H1 (cell line): ENCODE data around the gene TCF7. TPM values are rescaled to one million over a fixed set of nuclear protein-coding genes. Genes with fewer than 3 reads are reported as not detected.
A peak's percentile ranks its signal among the peaks of the same experiment; 100 is the strongest.

Experiments used
- CTCF ChIA-PET: fragments of 300-600 bp; sonication (Branson Sonifier 250); formaldehyde crosslinking; loops from one replicate; lab custom pipeline; 2021; ENCODE audit not compliant: partially characterized antibody; lab: Charles Lee
- POLR2A ChIA-PET: fragments of 300-600 bp; sonication (Branson Sonifier 250); formaldehyde crosslinking; loops from one replicate; lab custom pipeline; 2021; ENCODE audit warnings: inconsistent platforms; ENCODE audit not compliant: partially characterized antibody; lab: Charles Lee
- DNase-seq, 2 experiments: peaks; one replicate each; pipeline versions ENCODE4 v3.0.0 to v3.0.0-alpha.2; 2010 to 2022; ENCODE audit warnings: low spot score in 2 of 2, low read depth in 1 of 2, mixed read lengths in 1 of 2
- FAIRE-seq: peaks from 2 replicates; lab custom pipeline; 2011; peaks lifted over from hg19 to GRCh38; lab: Jason Lieb, UNC
- H2AFZ ChIP-seq: 2 replicates; pipeline ENCODE4 v1.8.1; 2012; ENCODE audit warnings: low read length, inconsistent platforms
- H2AK5ac ChIP-seq: 2 replicates; pipeline ENCODE4 v1.6.1; 2013; ENCODE audit warnings: low read depth, low read length
- H2BK120ac ChIP-seq: replicated peaks from 2 replicates; pipeline ENCODE3; 2013; ENCODE audit warnings: low read depth, low read length, inconsistent platforms
- H2BK12ac ChIP-seq: 2 replicates; pipeline ENCODE4 v1.6.1; 2013; ENCODE audit warnings: low read depth, low read length
- H2BK15ac ChIP-seq: 2 replicates; pipeline ENCODE4 v1.6.1; 2013; ENCODE audit warnings: low read length
- H2BK20ac ChIP-seq: 2 replicates; pipeline ENCODE4 v1.6.1; 2013; ENCODE audit warnings: low read length
- H2BK5ac ChIP-seq: 2 replicates; pipeline ENCODE4 v1.6.1; 2013; ENCODE audit warnings: low read depth, low read length
- H3K14ac ChIP-seq: 2 replicates; pipeline ENCODE4 v1.6.1; 2013; ENCODE audit warnings: inconsistent platforms; ENCODE audit not compliant: insufficient read length
- H3K18ac ChIP-seq: 2 replicates; pipeline ENCODE4 v1.6.1; 2013; ENCODE audit warnings: low read length; ENCODE audit errors: extremely low read depth
- H3K23ac ChIP-seq: 2 replicates; pipeline ENCODE4 v1.6.1; 2013; ENCODE audit warnings: inconsistent platforms; ENCODE audit not compliant: insufficient read length
- H3K23me2 ChIP-seq: 2 replicates; pipeline ENCODE4 v1.6.1; 2013; ENCODE audit warnings: low read depth, low read length
- H3K27ac ChIP-seq: 2 replicates; pipeline ENCODE4 v1.6.1; 2011; ENCODE audit warnings: low read depth, low read length, inconsistent platforms
- H3K27me3 ChIP-seq, 4 experiments: replicated peaks in 1 of 4; 1 replicate in 1 of 4; 2 replicates in 3 of 4; pipeline versions ENCODE4 v1.6.1 to v1.8.1; 2011 to 2013; ENCODE audit warnings: low read length in 3 of 4, mild to moderate bottlenecking in 3 of 4, inconsistent platforms in 2 of 4, mixed read lengths in 2 of 4, moderate library complexity in 1 of 4; ENCODE audit not compliant: control insufficient read depth in 3 of 4, insufficient read depth in 3 of 4; ENCODE audit errors: extremely low read depth in 1 of 4
- H3K36me3 ChIP-seq, 4 experiments: 2 replicates each; pipeline versions ENCODE4 v1.6.1 to v1.8.1; 2011 to 2013; ENCODE audit warnings: mild to moderate bottlenecking in 4 of 4, low read length in 3 of 4, moderate library complexity in 2 of 4, control low read depth in 1 of 4, inconsistent platforms in 1 of 4; ENCODE audit not compliant: insufficient read depth in 4 of 4, control insufficient read depth in 2 of 4
- H3K4ac ChIP-seq: replicated peaks from 2 replicates; pipeline ENCODE3; 2013; ENCODE audit warnings: low read length, low read depth, mixed read lengths, inconsistent platforms; ENCODE audit not compliant: insufficient read length
- H3K4me1 ChIP-seq, 4 experiments: replicated peaks in 1 of 4; 1 replicate in 1 of 4; 2 replicates in 3 of 4; pipeline versions ENCODE4 v1.6.1 to v1.8.1; 2011 to 2013; ENCODE audit warnings: low read length in 3 of 4, inconsistent platforms in 2 of 4, mixed read lengths in 1 of 4; ENCODE audit not compliant: insufficient read depth in 4 of 4, control insufficient read depth in 3 of 4
- H3K4me2 ChIP-seq, 2 experiments: 2 replicates each; pipeline versions ENCODE4 v1.6.1 to v1.8.1; 2011 to 2013; ENCODE audit warnings: low read depth in 2 of 2, low read length in 2 of 2, control low read depth in 1 of 2, inconsistent platforms in 1 of 2, mild to moderate bottlenecking in 1 of 2; ENCODE audit not compliant: insufficient read depth in 1 of 2
- H3K4me3 ChIP-seq, 4 experiments: fragments of 200-600, 300-600 bp in 1 of 4; sonication (generic), shearing (Covaris generic), sonication (Bioruptor Twin) in 1 of 4; 2 replicates each; pipeline versions ENCODE4 v1.5.1 to v1.8.1; 2011 to 2016; ENCODE audit warnings: low read length in 4 of 4, low read depth in 3 of 4, control low read depth in 2 of 4, inconsistent platforms in 2 of 4, mild to moderate bottlenecking in 2 of 4, mixed read lengths in 1 of 4, moderate library complexity in 1 of 4; ENCODE audit not compliant: insufficient read depth in 2 of 4; ENCODE audit errors: extremely low read depth in 1 of 4
- H3K56ac ChIP-seq: replicated peaks from 2 replicates; pipeline ENCODE3; 2013; ENCODE audit warnings: low read depth, mild to moderate bottlenecking, mixed read lengths, low read length, inconsistent platforms; ENCODE audit not compliant: insufficient read length
- H3K79me1 ChIP-seq: 2 replicates; pipeline ENCODE4 v1.6.1; 2013; ENCODE audit warnings: low read depth, low read length, control low read depth
- H3K79me2 ChIP-seq, 2 experiments: 2 replicates each; pipeline versions ENCODE4 v1.6.1 to v1.8.1; 2012 to 2013; ENCODE audit warnings: low read length in 2 of 2, mild to moderate bottlenecking in 2 of 2, inconsistent platforms in 1 of 2; ENCODE audit not compliant: insufficient read depth in 2 of 2, control insufficient read depth in 1 of 2
- H3K9ac ChIP-seq, 4 experiments: replicated peaks in 1 of 4; 1 replicate in 1 of 4; 2 replicates in 3 of 4; pipeline versions ENCODE4 v1.6.1 to v1.8.1; 2011 to 2013; ENCODE audit warnings: low read depth in 3 of 4, low read length in 3 of 4, control low read depth in 2 of 4, mild to moderate bottlenecking in 2 of 4, moderate library complexity in 2 of 4, inconsistent platforms in 1 of 4; ENCODE audit errors: extremely low read depth in 1 of 4
- H3K9me3 ChIP-seq, 2 experiments: 2 replicates each; pipeline versions ENCODE4 v1.6.1 to v1.8.1; 2012 to 2013; ENCODE audit warnings: mild to moderate bottlenecking in 2 of 2, moderate library complexity in 2 of 2, control low read depth in 1 of 2, inconsistent platforms in 1 of 2, low read depth in 1 of 2, low read length in 1 of 2, mixed read lengths in 1 of 2; ENCODE audit not compliant: insufficient read depth in 2 of 2
- H4K20me1 ChIP-seq, 2 experiments: replicated peaks in 1 of 2; 2 replicates each; pipeline versions ENCODE3 to v1.8.1; 2011 to 2013; ENCODE audit warnings: inconsistent platforms in 2 of 2, low read length in 2 of 2, mild to moderate bottlenecking in 1 of 2; ENCODE audit not compliant: insufficient read depth in 2 of 2, control insufficient read depth in 1 of 2
- H4K5ac ChIP-seq: 2 replicates; pipeline ENCODE4 v1.6.1; 2013; ENCODE audit warnings: low read length, low read depth, mixed read lengths, inconsistent platforms; ENCODE audit not compliant: insufficient read length
- H4K8ac ChIP-seq: 2 replicates; pipeline ENCODE4 v1.8.0; 2013; ENCODE audit warnings: mild to moderate bottlenecking, moderate library complexity, low read length, inconsistent platforms; ENCODE audit not compliant: insufficient read depth; ENCODE audit errors: extremely low read depth
- H4K91ac ChIP-seq: replicated peaks from 2 replicates; pipeline ENCODE3; 2013; ENCODE audit warnings: low read length, mixed read lengths, inconsistent platforms; ENCODE audit not compliant: insufficient read length
- BACH1 ChIP-seq: IDR thresholded peaks from 2 replicates; pipeline ENCODE4 v1.6.1; 2012; ENCODE audit warnings: low read length, improper control_type of control experiment
- BCL11A ChIP-seq, 2 experiments: IDR thresholded peaks; one replicate each; pipeline ENCODE4 v1.6.1; 2011; ENCODE audit warnings: low read depth in 2 of 2, low read length in 2 of 2, mild to moderate bottlenecking in 2 of 2
- CEBPB ChIP-seq: IDR thresholded peaks from 2 replicates; pipeline ENCODE4 v1.6.1; 2012; ENCODE audit warnings: low read depth, low read length
- GTF2F1 ChIP-seq: IDR thresholded peaks from 2 replicates; pipeline ENCODE4 v1.6.1; 2012; ENCODE audit warnings: low read depth, low read length, improper control_type of control experiment, borderline replicate concordance
- JUN ChIP-seq: IDR thresholded peaks from 2 replicates; pipeline ENCODE4 v1.6.1; 2011; ENCODE audit warnings: low read depth, mild to moderate bottlenecking, improper control_type of control experiment, low read length
- MAFK ChIP-seq: IDR thresholded peaks from 2 replicates; pipeline ENCODE4 v1.6.1; 2012; ENCODE audit warnings: low read depth, mild to moderate bottlenecking, improper control_type of control experiment, low read length
- TEAD4 ChIP-seq: IDR thresholded peaks from 2 replicates; pipeline ENCODE4 v1.6.1; 2012; ENCODE audit warnings: low read depth, low read length, inconsistent platforms, mixed read lengths
- YY1 ChIP-seq: IDR thresholded peaks from 2 replicates; pipeline ENCODE4 v1.6.1; 2011; ENCODE audit warnings: low read depth, mild to moderate bottlenecking, low read length
- WGBS, 2 experiments: shearing (Covaris generic) in 1 of 2; methylation state at CpG; one replicate each; pipeline versions ENCODE4 v1.1.6 to v1.1.7; 2013 to 2015; ENCODE audit warnings: low lambda C conversion rate in 2 of 2, mixed read lengths in 2 of 2, inconsistent platforms in 1 of 2, low coverage in 1 of 2, missing lambda C conversion rate in 1 of 2; ENCODE audit not compliant: insufficient replicate concordance in 2 of 2, insufficient coverage in 1 of 2, insufficient read length in 1 of 2; ENCODE audit errors: extremely low coverage in 1 of 2, missing lambda C conversion rate in 1 of 2; 5-methylcytosine and 5-hydroxymethylcytosine counted together
- polyA plus RNA-seq, 7 experiments: library from polyadenylated mRNA; depleted of rRNA in 3 of 7; stranded (reverse) in 5 of 7; unstranded in 2 of 7; fragments of >200 nt in 5 of 7; fragments of 200-250 nt in 2 of 7; gene quantifications; 1 replicate in 5 of 7; 2 replicates in 1 of 7; 4 replicates in 1 of 7; pipeline versions ENCODE4 v1.2.1 to v1.2.3, GENCODE V29; 2011 to 2013; ENCODE audit warnings: missing spikeins in 2 of 7, mixed read lengths in 2 of 7
- total RNA-seq: library from RNA; stranded (reverse); fragmentation: NEBNext Ultra II Directional; extraction: Animal tissue kit (Norgen Biotek cat#: 25700); gene quantifications from 2 replicates; pipeline ENCODE4 v1.2.1, GENCODE V29; 2021
- TF ChIP-seq, protein P1 (sequence below): IDR thresholded peaks from 2 replicates; pipeline ENCODE4 v1.6.1; 2012; ENCODE audit warnings: inconsistent platforms

The TCF7 gene
- total and polyA plus RNA-seq, 2 of the 8 experiments (the other 6 are each of a cell fraction or from before 2014, with no cell fraction given) = 4.7 to 8.5 TPM

DNA sequence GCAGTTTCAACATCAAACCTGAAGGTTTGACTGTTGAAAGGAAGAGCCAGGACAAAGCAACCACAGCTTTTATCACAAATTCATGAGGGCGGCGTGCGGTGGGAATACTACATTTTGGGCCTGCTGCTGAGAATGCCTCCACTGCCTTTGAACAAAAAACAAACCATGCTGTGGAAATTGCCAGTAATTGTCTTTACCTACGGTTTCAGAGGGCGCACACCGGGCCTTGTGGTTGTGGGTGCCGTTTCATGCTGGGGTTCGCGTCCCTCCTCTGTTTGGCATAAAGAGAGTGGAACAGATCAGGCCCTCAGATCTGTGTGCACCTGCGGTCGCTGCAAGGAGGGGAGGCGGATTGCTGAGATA is 27.6 kb upstream of the TCF7 start:
- 95% methylated on average over 12 of the region's 12 CpGs; no CpG with 5 or more reads in 1 of the 2 experiments for WGBS, 2 experiments
- POLR2A ChIA-PET = interaction anchor here (0.7 to 1.2 kb wide), 2 partner anchors 11 to 15 kb away, joined by 3 to 4 read pairs; no protein-coding TSS in a partner anchor

More for the DNA sequence above, 27.6 kb upstream of the TCF7 start:
- Histone ChIP-seq H3K27me3 (peaks cover 0 to 2% (median 0%) of the 10 kb centered on the region in 4 experiments; a peak in 1 of 7 replicates), H3K79me1 (no peaks in the 10 kb centered on the region), H2BK5ac (no peak overlapping the region), H3K23ac (no peak overlapping the region), H3K4me3 (no peak overlapping the region), H2BK20ac (no peak overlapping the region), H3K27ac (no peak overlapping the region), H3K56ac (no peak overlapping the region), H2AFZ (0 out of 2 replicates have a peak overlapping the region, but pooled peaks have one; percentile 0), H3K14ac (no peak overlapping the region), H2BK15ac (no peak overlapping the region), H3K9ac (no peak overlapping the region), H3K36me3 (no peaks in the 10 kb centered on the region), H3K4me2 (no peak overlapping the region), H4K5ac (no peak overlapping the region), H3K4ac (no peak overlapping the region), H4K91ac (no peak overlapping the region), H2BK12ac (no peak overlapping the region), H2BK120ac (no peak overlapping the region), H3K9me3 (no peaks in the 10 kb centered on the region), H3K18ac (no peak overlapping the region), H2AK5ac (no peak overlapping the region), H3K79me2 (no peaks in the 10 kb centered on the region), H4K8ac (no peak overlapping the region), H3K4me1 (peaks cover 0 to 6% (median 1%) of the 10 kb centered on the region in 4 experiments; a peak in 4 of 7 replicates), H4K20me1 (no peaks in the 10 kb centered on the region), H3K23me2 (no peaks in the 10 kb centered on the region)
- DNase-seq = no peak
- no peak for TF ChIP-seq MAFK
- TF ChIP-seq TEAD4 = no peak
- TF ChIP-seq BCL11A (IDR thresholded peaks at IDR 0.05; ENCODE audit: low read depth in 2 of 2, low read length in 2 of 2) = no peak
- TF ChIP-seq JUN = no peak
- no peak for TF ChIP-seq GTF2F1
- no peak for TF ChIP-seq BACH1
- TF ChIP-seq CEBPB = no peak
- no peak for TF ChIP-seq YY1
- TF ChIP-seq, protein P1, sequence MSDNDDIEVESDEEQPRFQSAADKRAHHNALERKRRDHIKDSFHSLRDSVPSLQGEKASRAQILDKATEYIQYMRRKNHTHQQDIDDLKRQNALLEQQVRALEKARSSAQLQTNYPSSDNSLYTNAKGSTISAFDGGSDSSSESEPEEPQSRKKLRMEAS = no peak
- FAIRE-seq = no peak
- CTCF ChIA-PET = interaction anchor here (1.3 to 4.9 kb wide), 3 partner anchors 14 to 46 kb away, joined by 4 to 30 read pairs (median 4); no protein-coding TSS in a partner anchor
